Brain microvascular endothelial cell (primary cell): ENCODE measurements around the gene HERC2.

Experiments
- DNase-seq: peaks from one replicate; pipeline ENCODE4 v3.0.0-alpha.2; 2020
- H3K27ac ChIP-seq: fragments of 250-450 bp; sonication (Bioruptor Pico); 2 replicates; pipeline ENCODE4 v1.5.1; 2020; ENCODE audit warnings: mild to moderate bottlenecking, moderate library complexity
- H3K27me3 ChIP-seq: fragments of 250-450 bp; sonication (Bioruptor Pico); replicated peaks from 2 replicates; pipeline ENCODE4 v1.5.1; 2020; ENCODE audit warnings: mild to moderate bottlenecking
- H3K36me3 ChIP-seq: fragments of 250-450 bp; sonication (Bioruptor Pico); replicated peaks from 2 replicates; pipeline ENCODE4 v1.5.1; 2020; ENCODE audit warnings: mild to moderate bottlenecking
- H3K4me3 ChIP-seq: 2 replicates; pipeline ENCODE4 v1.5.1; 2011; ENCODE audit warnings: low read depth, mild to moderate bottlenecking, control low read depth, low read length, moderate library complexity
- in situ Hi-C: cut with HindIII; loops from 2 replicates; pipeline ENCODE4 v1.10.0; 2017; ENCODE audit warnings: low sequenced_read_pairs, low pct_ligation_motif_present
- TF ChIP-seq, protein P1 (sequence below): IDR thresholded peaks from 2 replicates; pipeline ENCODE4 v1.5.1; 2011; ENCODE audit warnings: low read depth, mild to moderate bottlenecking, moderate library complexity, low read length, control low read depth, inconsistent platforms; ENCODE audit errors: missing control alignments

The HERC2 gene

GRCh38 chr15:28098360-28098765 lies 223.6 kb downstream of the HERC2 start:
- Histone ChIP-seq H3K27me3 (peaks cover 34% of the 10 kb centered on the region), H3K27ac (no peak overlapping the region), H3K36me3 (no peaks in the 10 kb centered on the region), H3K4me3 (no peak overlapping the region)
- in situ Hi-C loops = no loop called here
- TF ChIP-seq, protein P1, sequence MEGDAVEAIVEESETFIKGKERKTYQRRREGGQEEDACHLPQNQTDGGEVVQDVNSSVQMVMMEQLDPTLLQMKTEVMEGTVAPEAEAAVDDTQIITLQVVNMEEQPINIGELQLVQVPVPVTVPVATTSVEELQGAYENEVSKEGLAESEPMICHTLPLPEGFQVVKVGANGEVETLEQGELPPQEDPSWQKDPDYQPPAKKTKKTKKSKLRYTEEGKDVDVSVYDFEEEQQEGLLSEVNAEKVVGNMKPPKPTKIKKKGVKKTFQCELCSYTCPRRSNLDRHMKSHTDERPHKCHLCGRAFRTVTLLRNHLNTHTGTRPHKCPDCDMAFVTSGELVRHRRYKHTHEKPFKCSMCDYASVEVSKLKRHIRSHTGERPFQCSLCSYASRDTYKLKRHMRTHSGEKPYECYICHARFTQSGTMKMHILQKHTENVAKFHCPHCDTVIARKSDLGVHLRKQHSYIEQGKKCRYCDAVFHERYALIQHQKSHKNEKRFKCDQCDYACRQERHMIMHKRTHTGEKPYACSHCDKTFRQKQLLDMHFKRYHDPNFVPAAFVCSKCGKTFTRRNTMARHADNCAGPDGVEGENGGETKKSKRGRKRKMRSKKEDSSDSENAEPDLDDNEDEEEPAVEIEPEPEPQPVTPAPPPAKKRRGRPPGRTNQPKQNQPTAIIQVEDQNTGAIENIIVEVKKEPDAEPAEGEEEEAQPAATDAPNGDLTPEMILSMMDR = no peak
- DNase-seq = no peak

DNA sequence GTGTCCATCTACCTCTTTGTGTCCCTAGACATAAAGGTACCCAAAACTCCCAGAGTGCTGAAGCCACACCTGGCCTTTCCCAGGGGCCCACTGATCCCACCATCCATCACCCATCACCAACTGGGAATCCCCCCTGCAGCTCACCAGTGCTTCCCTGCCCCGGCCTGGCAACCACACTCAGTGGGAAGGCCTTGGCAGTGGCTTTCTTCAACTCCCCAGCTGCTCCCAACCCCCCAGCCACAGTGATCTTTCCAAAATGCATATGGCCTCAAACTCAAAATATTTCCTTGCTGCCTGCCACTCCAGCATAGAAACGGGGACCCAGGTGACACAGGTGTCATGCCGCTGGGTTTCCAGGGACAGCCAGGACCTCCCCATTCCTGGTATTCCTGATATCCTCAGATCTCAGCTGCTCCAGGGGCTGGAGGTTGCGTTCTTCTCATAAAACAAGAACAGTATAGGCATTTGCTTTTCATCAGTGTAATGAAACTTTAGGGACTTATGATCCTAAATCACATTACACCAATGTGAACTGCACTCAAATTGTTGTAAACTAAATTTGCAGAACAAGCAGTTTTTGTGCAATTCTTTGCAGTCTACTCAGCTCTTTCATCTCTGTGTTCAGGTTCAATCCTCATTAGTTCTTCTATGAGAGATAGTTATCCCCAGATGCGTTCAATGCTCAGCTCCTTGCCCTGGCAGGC lies 224.2 kb downstream of the HERC2 start:
- H3K36me3 ChIP-seq = no peaks in the 10 kb centered on the region
- in situ Hi-C loops = no loop called here
- DNase-seq = no peak
- no peak overlapping the region for H3K4me3 ChIP-seq
- no peak overlapping the region for H3K27ac ChIP-seq
- TF ChIP-seq, protein P1 = no peak
- peaks cover 34% of the 10 kb centered on the region for H3K27me3 ChIP-seq

DNA sequence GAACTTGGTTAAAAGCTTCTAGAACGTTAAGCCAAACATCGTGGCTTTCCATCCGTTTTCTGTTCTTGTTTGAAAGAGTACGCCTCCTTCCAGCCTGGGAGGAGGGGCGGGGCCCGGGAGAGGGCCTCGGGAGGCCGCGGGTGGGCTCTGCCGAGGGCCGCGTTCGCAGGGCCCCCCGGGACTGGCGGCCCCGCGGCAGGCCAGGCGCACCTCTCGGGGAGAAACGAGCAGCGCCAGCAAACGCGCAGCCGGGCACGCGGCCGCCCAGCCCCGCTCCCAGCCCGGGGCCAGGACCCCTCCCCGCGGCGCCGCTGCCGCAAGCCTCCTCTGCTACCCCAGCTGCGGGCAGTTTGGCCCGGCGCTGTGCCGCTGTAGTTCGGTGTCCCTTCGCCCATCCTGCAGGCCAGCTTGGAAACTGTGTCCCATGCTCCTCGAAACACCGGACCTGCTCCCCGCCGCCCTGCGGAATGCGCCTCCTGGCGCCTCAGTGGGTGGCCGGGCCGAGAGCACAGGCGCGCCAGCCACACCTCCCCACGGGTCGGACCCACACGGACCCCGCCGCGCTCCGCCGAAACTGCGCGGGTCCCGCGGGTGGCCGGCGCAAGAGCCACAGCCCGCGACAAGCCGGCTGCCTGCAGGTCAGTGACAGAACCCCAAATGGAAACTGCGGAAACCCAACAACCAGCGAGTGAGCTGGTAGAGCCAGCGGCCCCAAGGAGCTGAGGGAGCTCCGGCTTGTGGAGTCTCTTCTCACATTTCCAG lies 225.1 kb downstream of the HERC2 start:
- no peak for DNase-seq
- Histone ChIP-seq H3K27ac (no peak overlapping the region), H3K36me3 (no peaks in the 10 kb centered on the region), H3K4me3 (peak overlapping the region; percentile 51), H3K27me3 (peaks cover 34% of the 10 kb centered on the region)
- TF ChIP-seq, protein P1 = no peak
- in situ Hi-C loops = no loop called here

DNA sequence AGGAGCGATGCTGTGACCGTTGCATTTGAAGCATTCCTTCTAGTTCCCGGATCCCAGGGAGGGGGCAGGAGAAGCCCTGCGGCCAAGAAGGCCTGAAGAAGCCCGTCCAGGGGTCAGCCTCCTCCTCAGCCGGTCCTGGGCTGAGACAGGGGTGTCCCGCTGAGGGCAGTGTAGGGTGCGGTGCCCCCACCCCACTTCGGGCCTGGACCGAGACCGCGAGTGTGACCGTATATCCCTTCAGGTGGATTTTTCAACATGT lies 225.6 kb downstream of the HERC2 start:
- peak overlapping the region; percentile 51 for H3K4me3 ChIP-seq
- no peak for DNase-seq
- H3K27me3 ChIP-seq = peaks cover 34% of the 10 kb centered on the region
- in situ Hi-C loops = no loop called here
- no peak overlapping the region for H3K27ac ChIP-seq
- TF ChIP-seq, protein P1 = no peak
- H3K36me3 ChIP-seq = no peaks in the 10 kb centered on the region

DNA sequence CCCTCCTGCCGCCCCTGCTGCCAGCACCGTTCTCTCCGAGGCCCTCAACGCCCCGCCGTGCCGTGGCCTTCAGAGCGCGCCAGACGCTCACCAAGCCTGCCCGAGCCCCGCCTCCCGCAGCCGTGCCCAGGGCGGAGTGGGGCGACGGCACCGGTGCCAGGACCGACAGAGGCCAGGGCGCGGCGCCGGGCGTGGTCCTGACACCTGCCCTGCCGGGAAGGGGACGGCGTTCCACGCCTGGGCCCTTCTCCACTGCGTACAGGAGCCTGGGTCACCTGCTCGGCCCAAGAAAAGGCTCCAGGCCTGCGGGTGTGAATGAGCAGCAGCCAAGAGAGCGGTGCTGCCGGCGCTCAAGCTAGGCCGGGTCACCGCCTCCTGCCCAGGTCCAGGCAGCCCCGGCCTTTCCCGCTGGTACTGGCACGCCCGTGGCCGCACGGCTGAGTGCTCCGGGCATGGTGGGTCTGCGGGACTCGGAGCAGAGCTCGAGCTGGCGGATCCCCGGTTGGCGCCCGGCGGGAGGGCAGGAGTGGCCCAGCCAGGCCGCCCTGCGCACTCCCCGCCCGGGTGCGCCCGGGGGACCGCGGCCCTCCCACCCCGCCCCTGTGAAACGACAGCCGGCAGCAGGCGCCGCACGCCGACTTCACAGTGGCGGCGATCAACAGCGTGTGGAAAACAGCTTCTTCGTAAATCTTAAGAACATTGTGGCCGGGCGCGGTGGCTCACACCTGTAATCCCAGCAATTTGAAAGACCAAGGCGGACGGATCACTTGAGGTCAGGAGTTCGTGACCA lies 227.1 kb downstream of the HERC2 start:
- in situ Hi-C loops = no loop called here
- DNase-seq = no peak
- H3K36me3 ChIP-seq = no peaks in the 10 kb centered on the region
- TF ChIP-seq, protein P1 = no peak
- peaks cover 34% of the 10 kb centered on the region for H3K27me3 ChIP-seq
- no peak overlapping the region for H3K27ac ChIP-seq
- peak overlapping the region; percentile 51 for H3K4me3 ChIP-seq
